Measurements from ENCODE around the gene CCDC170. TPM values are rescaled to one million over a fixed set of nuclear protein-coding genes. Genes with fewer than 3 reads are reported as not detected.
A peak's percentile ranks its signal among the peaks of the same experiment; 100 is the strongest.

Gene CCDC170
- total RNA-seq, 2 donors from 2014 or later: 0.67 to 1.7 TPM

DNA sequence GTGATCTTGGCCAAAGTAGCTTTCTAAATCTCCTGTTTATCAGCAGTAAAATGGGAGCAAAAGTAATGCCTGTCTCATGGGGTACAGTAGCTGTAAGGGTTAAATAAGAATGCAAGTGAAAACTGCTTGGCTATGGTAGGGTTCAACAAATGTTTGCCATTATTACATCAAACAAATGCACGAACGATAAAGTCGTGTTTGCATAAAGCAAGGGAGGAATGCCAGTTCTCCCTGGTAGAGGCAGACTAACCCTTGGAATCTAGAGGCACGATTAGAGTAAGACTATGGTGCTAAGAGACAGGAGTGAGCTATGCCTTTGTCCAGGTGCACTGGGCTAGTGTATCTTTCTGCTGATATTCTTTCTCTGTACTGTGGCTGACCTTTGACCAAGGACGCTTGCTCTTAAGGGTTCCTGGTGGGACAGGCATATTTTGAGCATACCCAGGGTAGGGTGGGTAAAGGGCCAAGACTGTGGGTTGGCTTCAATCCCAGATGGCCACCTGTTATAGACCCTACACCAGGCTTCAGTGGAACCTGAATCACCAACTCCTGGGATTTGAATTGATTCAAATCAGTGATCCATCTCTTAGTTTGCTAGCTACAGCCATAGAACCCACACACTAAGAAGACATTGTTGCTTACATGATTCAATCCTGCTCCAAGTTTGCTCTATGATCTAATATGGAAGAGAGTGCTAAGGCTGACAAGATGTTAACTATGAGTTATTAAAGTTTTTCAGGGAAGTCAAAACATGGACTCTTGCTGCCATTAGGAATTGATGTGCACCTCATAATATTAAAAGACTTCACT is 139.9 kb downstream of the CCDC170 start:
- ATAC-seq (no peak), DNase-seq (no peak)
- intact Hi-C loops (cut with DNase I, micrococcal nuclease): no loop called here

DNA sequence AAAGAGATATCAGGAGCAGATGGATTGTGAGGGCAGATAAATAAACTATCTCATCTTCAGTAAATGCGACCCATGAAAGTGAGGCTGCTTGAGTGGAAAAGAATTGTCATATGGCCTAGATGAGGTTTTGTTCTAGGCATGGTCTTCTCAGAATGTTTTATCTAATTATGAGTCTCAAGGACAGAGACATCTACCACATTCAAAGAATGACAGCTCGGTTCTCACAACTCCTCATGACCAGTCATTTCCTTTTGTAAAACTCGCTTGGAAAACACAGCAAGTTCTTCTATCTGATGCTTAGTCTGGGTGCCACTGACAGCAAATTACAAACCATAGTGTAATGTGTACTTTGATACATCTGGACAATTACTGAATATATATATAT is 140.5 kb downstream of the CCDC170 start:
- DNase-seq (no peak), ATAC-seq (no peak)
- intact Hi-C loops (cut with DNase I, micrococcal nuclease): no loop called here

DNA sequence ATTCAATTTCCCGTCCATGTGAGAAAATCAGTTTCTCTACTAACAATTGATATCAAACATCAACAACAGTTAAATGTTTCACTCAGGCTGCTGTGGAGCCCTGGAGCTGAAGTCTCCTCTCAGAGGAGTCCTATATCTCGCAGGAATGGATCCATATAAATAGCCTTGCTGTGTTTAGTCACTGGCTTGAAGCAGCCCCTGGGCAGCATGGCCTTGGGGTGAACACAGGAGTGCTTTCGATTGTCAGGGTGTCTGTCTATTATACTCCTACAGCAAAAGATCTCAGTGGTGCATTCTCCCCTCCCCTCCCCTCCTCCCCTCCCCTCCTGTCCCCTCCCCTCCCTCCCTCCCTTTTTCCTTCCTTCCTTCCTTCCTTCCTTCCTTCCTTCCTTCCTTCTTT is 141.9 kb downstream of the CCDC170 start:
- no peak for DNase-seq
- intact Hi-C loops (cut with DNase I, micrococcal nuclease): no loop called here
- no peak for ATAC-seq

DNA sequence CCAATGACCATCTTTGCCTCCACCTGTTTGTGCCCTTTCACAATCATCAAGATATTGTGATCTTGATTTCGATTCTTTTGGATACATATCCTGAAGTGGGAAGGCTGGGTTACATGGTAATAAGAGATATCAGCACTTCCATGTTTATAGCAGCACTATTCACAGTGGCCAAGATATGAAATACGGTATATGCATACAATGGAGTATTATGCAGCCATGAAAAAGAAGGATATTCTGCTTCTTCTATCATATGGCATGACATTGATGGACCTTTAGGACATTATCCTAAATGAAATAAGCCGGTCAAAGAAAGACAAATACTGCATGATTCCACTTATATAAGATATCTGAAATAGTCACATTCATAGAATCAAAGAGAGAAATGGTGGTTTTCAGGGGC is 144.0 kb downstream of the CCDC170 start:
- intact Hi-C loops (cut with DNase I, micrococcal nuclease): no loop called here
- no peak for ATAC-seq

DNA sequence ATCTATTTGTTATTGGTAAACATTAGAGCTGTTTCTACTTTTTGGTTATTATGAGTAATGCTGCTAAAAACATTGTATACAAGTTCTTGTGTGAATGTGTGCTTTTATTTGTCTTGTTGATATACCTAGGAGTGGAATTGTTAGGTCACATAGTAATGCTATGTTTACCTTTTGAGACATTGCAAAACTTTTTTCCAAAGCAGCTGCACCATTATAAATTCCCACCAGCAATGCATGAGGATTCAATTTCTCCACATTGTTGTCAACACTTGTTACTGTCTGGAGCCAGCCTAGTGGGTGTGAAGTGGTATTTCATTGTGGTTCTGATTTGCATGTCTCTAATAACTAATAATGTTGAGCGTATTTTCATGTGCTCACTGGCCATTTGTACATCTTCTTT is 145.9 kb downstream of the CCDC170 start:
- ATAC-seq (no peak), DNase-seq (no peak)
- intact Hi-C loops (cut with DNase I, micrococcal nuclease): no loop called here

More for the DNA sequence above, 144.0 kb downstream of the CCDC170 start:
- DNase-seq: no peak

DNA sequence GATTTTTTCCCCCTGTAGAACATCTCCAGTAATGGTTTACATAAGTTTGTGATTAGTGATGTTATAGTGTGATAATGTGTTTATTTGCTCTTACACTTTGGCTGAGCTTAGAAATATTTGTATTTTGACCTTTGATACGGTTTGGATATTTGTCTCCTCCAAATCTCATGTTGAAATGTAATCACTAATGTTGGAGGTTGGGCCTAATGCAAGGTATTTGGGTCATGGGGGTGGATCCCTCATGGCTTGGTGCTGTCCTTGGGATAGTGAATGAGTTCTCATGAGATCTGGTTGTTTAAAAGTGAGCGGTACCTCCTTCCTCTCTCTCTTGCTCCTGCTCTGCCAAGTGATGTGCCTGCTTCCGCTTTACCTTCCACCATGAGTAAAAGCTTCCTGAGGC is 147.2 kb downstream of the CCDC170 start:
- ATAC-seq: no peak
- intact Hi-C loops (cut with DNase I, micrococcal nuclease): no loop called here
- DNase-seq: no peak

DNA sequence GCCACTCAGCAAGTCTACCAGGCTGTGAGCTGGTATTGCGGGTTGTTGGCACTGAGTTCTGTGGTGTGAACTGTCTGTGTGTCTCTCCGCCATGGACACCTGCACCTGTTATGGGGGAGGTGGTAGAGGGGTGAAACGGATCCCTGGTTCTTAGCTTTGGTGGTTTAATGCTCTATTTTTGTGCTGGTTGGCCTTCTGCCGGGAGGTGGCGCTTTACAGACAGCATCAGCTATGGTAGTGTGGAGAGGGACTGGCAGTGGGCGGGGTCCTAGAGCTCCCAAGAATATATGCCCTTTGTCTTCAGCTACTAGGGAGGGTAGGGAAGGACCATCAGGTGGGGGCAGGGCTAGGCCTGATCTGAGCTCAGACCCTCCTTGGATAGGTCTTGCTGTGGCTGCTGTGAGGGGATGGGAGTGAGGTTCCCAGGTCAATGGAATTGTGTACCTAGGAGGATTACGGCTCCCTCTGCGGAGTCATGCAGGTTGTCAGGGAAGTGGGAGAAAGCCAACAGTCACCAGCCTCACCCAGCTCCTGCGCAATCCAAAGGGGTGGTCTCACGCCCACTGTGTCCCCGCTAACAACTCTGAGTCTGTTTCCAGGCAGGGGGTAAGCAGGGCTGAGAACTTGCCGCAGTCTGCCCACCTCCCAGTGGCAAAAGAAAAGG is 154.3 kb downstream of the CCDC170 start:
- intact Hi-C loops (cut with DNase I, micrococcal nuclease): no loop called here
- DNase-seq (no peak), ATAC-seq (no peak)

DNA sequence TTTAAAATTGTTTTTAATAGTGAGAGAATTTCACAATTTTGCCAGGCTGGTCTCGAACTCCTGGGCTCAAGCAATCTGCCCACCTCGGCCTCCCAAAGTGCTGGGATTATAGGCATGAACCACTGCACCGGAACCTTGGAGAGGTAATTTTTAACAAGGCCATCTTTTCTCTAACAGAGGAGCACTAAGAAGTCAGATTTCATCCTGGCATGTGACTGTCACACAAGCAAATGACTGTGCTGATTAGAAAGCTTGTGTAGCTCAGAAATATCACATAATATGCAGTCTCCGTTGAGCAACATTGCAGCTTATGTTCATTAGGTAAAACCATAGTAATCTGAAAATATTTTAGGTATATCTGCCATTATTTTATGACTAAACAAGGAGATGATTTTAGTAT is 156.0 kb downstream of the CCDC170 start:
- no peak for ATAC-seq
- DNase-seq: no peak
- intact Hi-C loops (cut with DNase I, micrococcal nuclease): no loop called here

DNA sequence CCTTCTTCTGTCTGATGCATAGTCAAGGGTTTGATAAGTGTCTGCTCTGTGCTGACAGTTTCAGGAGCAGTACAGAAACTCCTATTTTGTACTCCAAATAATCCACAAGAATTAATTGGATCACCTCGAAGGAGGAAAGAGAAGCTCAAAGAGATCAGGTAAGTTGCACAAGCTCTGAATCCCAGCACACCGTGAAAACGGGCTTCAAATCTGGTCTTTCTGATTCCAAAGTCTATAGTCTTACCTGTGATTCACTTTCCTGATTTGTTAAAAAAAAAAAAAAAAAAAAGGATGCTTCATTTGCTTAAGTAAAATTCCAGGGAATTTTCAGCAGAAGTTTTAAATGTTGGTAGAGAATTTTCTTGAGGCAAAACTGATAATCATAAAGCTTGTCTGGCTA is 157.8 kb downstream of the CCDC170 start:
- ATAC-seq (no peak), DNase-seq (no peak)
- intact Hi-C loops (cut with DNase I, micrococcal nuclease): no loop called here

DNA sequence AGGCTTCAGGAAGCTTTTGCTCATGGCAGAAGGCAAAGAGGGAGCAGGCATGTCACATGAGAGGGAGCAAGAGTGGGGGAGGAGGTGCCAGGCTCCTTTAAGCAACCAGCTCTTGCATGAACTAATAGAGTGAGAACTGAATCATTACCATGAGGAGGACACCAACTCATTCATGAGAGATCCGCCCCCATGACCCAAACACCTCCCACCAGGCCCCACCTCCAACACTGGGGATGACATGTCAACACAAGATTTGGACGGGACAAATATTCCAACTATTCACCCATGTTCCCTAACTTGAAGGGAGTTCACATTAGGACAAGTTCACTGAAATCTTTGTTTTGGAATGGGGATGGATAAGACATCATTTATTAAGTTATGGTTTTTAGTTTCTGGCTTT is 158.5 kb downstream of the CCDC170 start:
- DNase-seq: no peak
- intact Hi-C loops (cut with DNase I, micrococcal nuclease): no loop called here
- no peak for ATAC-seq

DNA sequence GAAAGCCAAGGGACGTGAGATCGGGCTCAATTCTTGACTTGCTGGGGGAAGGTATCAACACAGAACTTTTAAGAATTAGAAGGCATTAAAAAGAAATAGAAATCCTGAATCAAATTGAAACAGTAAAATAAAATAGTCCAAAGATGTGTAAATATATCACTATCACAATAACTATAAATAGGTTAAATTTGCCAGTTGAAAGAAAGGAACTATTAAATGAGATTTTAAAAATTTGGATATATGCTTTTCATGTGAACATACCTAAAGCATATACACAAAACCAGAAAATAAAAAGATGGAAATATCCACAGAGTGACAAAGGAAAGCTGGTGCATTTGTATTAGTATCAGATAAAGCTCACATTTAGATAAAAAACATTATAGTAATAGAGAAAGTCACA is 161.3 kb downstream of the CCDC170 start:
- intact Hi-C loops (cut with DNase I, micrococcal nuclease): no loop called here
- no peak for ATAC-seq
- no peak for DNase-seq

DNA sequence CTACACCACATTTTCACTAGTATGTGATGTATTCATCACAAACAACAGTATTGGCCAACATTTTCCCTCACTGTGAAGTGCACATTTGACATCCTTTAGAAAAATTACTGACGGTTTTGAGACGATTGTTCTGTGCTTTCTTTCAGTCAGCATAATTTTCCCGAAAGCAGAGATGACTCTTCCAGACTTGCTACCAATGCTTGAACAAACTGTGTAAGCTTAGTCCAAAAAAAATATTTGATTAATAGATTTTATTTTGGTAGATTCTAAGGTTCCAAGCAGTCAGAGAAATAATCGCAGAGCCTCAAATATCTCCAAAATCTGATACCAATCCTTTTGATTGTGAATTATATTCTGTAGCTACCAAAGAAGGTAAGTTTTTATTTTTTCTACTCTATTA is 162.6 kb downstream of the CCDC170 start:
- no peak for ATAC-seq
- DNase-seq: no peak
- intact Hi-C loops (cut with DNase I, micrococcal nuclease): no loop called here

DNA sequence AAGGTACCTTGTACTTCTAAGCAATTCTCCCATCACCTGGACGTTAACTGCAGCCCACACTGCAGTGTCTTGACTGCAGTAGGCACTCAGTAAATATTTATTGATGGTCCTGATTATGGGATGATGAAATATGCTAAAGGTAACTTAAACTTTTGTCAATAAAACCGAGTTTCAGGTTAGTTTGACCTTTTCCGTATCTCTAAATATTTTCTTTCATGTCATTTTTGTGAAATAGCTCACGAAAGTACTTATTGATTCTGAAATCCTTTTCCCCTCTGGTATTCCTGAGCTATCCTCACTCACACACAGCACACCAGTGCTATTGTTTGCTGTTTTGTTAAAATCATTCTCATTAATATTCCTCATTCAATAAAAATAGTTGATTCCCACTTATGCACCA is 164.3 kb downstream of the CCDC170 start:
- intact Hi-C loops (cut with DNase I, micrococcal nuclease): no loop called here
- ATAC-seq (no peak), DNase-seq (no peak)

DNA sequence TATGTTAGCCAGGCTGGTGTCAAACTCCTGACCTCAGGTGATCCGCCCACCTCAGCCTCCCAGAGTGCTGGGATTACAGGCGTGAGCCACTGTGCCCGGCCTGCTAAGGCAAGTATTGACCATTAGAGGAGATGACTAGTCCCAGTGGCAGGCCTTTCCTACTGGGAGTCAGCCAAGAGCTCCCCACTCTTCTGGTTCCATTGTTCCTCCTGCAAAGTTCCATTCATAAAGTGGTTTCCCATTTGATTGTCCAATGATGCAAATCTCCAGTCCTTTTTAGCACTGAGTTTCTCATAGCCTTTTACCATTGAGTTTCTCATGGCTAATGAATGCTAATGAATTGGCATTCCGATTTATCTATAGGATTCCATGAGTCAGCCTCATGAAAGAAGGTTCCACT is 165.4 kb downstream of the CCDC170 start:
- ATAC-seq (no peak), DNase-seq (no peak)
- intact Hi-C loops (cut with DNase I, micrococcal nuclease): no loop called here

DNA sequence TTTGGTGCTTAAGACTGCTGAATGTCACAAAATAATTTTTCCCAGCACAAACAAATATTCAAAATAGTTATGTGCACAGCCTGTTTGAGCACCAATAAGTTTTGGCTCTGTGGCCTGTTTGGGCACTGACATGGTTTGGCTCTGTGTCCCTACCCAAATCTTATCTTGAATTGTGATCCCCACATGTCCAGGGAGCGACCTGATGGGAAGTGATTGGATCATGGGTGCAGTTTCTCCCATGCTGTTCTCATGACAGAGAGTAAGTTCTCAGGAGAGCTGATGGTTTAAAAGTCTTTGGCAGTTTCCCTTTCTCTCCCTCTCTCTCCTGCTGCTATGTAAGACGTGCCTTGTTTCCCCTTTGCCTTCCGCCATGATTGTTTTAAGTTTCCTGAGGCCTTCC is 167.7 kb downstream of the CCDC170 start:
- intact Hi-C loops (cut with DNase I, micrococcal nuclease): no loop called here
- DNase-seq: no peak
- no peak for ATAC-seq

DNA sequence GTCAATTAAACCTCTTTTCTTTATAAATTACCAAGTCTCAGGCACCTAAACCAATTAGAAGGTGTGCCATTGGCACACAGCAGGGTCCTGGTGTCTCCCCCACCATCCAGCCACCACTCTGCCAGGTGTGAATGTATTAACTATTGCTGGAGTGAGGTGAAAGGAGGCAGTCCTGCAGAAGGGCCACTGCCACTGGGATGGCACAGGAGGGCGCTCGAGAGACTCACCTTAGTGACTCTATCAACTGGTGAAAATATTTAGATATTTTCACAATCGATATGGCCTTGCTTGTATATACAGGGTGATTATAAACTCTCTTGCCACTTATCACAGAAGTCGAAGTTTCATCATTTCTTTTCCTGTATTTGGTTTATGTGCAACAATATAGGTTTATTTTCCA is 168.1 kb downstream of the CCDC170 start:
- ATAC-seq: no peak
- intact Hi-C loops (cut with DNase I, micrococcal nuclease): no loop called here

DNA sequence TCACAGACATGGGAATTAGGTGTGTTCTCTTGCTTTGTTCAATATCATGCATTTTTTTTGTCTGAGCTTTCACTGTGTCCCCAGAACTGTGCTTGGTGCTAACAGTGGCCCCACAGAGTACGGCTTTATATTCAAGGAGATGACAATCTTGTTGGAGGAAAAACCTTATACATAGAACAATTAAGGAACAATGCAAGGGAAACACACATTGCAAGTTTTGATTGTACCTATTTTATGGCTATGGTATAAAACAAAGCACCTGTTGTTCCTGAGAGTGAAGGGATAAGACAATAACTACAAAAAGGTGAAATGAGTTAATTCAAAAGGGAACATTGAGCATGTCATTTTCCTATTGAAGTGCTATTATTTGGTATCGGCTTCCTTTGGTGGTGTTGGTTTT is 169.7 kb downstream of the CCDC170 start:
- intact Hi-C loops (cut with DNase I, micrococcal nuclease): no loop called here
- no peak for DNase-seq
- peak; percentile 59 for ATAC-seq

More for the DNA sequence above, 168.1 kb downstream of the CCDC170 start:
- DNase-seq: no peak

DNA sequence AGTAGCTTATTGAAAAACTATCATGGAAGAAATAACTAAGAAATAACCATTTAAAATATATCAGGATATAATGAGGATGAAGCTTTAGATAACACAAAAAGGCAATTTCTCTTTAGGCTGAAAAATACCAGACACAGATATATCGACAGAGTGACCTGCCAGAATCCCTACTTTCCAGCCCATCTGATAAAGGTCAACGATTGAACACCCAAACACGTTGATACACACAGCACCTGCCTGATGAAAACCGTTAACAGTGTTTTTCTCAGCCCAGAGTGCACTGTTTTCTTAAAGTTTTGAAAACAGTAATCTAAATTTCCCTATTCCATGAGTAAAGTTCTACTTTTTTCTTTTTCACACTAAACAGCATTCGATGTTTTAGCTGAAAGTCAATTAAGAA is 170.6 kb downstream of the CCDC170 start:
- DNase-seq: no peak
- intact Hi-C loops (cut with DNase I, micrococcal nuclease): no loop called here
- ATAC-seq: no peak

DNA sequence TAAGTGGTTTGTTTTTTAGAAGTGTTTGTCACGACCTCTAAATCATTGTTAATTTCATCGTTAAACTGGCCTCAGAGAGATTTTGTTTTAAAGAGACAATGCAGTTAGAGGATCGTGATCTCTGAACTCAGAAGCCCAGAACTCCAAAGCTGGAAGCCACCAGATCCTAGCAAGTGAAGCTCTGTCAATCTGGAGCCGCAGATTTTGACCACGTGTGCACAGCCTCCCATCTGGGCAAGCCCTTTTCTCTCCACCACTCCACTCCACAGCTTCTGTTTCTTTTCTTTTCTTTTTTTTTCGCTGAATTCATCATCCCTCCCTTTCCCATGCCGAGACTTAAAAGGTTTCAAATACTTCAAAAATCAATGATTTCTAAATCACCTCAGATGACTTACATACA is 171.5 kb downstream of the CCDC170 start:
- ATAC-seq: no peak
- intact Hi-C loops (cut with DNase I, micrococcal nuclease): no loop called here

DNA sequence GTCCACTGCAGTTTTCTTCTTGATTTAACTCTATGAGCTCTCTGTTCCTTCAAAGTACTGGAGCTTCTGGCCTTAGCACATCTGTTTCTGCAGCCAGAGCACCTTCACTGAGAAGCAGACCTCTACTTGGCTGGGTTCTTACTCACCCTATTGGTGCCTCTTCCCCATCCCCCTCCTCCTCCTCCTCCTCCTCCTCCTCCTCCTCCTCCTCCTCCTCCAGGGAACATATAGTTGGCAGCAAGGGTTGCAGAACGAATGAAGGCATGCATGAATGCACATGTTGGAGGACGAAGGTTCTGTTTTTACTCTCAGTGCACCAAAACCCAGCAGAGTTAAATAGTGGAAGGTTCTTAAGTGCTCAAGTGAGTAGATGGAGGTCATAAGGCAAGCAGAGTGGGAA is 172.7 kb downstream of the CCDC170 start:
- ATAC-seq: no peak
- no peak for DNase-seq
- intact Hi-C loops (cut with DNase I, micrococcal nuclease): no loop called here

More for the DNA sequence above, 171.5 kb downstream of the CCDC170 start:
- no peak for DNase-seq

DNA sequence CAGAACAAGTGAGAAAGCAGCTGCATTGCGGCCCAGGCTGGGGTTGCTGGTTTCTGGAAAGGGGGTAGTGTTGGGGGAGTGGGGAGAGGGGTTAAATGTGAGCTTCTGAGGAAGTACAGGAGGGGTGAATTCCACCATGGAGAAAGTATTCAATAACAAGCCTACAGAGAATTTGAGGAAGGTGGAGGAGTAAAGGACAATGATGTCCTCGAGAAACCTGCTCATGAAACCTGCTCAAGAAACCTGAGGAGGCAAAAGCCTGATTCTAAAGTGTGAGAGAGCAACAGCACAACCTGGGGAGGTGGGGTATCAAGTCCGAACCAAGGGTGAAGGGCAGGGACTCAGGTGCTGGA is 175.4 kb downstream of the CCDC170 start:
- intact Hi-C loops (cut with DNase I, micrococcal nuclease): no loop called here
- DNase-seq: no peak
- ATAC-seq: no peak

All from left colon (tissue), 2 donors.